Body of pancreas (tissue), 4 donors: Measurements from ENCODE around the gene ARCN1.

Source experiments
- POLR2A ChIP-seq, 3 donors: fragments of 450-650 bp; IDR thresholded peaks; one replicate each; pipeline ENCODE4 v1.6.1; 2016; ENCODE audit warnings: antibody characterized with exemption in 3 of 3, mild to moderate bottlenecking in 2 of 3
- TF ChIP-seq, protein P1 (sequence below), 7 experiments: fragments of 450-650 bp in 4 of 7; fragments of 200-600 bp in 3 of 7; sonication (generic) in 3 of 7; IDR thresholded peaks; one replicate each; pipeline ENCODE4 v1.5.1; 2016 to 2019; ENCODE audit warnings: antibody characterized with exemption in 7 of 7

DNA sequence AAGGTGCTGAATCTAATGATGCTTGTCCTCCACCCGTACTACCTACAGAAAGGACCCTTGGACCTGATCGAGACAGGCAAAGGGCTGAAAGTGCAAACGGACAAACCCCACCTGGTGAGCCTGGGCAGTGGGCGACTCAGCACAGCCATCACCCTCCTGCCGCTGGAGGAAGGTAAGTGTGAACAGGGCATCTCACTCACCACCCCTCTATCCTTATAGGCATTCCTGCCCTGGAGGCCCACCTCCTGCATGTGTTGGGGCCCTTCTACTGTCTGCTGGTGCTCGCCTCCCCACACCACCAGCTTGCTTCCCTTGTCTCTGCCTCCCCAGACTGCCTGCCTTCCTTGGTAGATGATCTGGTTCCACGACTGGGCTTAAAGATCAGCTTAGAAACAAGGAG is 42.3 kb downstream of the ARCN1 start:
- TF ChIP-seq, protein P1, sequence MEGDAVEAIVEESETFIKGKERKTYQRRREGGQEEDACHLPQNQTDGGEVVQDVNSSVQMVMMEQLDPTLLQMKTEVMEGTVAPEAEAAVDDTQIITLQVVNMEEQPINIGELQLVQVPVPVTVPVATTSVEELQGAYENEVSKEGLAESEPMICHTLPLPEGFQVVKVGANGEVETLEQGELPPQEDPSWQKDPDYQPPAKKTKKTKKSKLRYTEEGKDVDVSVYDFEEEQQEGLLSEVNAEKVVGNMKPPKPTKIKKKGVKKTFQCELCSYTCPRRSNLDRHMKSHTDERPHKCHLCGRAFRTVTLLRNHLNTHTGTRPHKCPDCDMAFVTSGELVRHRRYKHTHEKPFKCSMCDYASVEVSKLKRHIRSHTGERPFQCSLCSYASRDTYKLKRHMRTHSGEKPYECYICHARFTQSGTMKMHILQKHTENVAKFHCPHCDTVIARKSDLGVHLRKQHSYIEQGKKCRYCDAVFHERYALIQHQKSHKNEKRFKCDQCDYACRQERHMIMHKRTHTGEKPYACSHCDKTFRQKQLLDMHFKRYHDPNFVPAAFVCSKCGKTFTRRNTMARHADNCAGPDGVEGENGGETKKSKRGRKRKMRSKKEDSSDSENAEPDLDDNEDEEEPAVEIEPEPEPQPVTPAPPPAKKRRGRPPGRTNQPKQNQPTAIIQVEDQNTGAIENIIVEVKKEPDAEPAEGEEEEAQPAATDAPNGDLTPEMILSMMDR (IDR thresholded peaks at IDR 0.05) = no peak
- no peak for TF ChIP-seq POLR2A (IDR thresholded peaks at IDR 0.05)
